Measurements from ENCODE around the gene VPS41. TPM values are rescaled to one million over a fixed set of nuclear protein-coding genes. Genes with fewer than 3 reads are reported as not detected.

VPS41 gene
- total and polyA plus RNA-seq, 2 donors: 28.3 to 30.3 TPM

DNA sequence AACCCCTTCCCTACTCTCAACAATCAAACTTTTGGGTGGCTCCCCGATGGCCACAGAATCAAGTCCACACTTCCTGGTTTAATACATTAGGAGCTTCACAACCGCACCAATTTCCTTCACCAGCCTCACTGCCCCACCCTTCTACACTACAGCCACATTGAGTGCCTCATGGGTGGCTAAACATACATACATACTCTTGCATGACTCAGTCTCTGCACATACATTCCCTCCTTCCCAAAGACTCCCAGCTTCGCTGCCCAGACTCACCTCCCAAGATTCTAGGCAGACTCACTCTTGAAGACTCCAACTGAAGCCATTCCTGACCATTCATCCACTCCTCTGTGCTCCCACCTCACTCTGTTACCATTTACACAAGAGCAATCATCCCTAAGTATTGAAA, 15.9 kb downstream of the VPS41 start:
- WGBS: 98% methylated on average over 3 of the region's 3 CpGs
- Histone ChIP-seq H3K27me3 (ENCODE audit: control insufficient read depth in 2 of 2, insufficient read depth in 1 of 2, low read length in 1 of 2) (no peaks in the 10 kb centered on the region), H3K9me3 (ENCODE audit: control insufficient read depth in 2 of 2, insufficient read depth in 1 of 2, low read length in 1 of 2) (no peaks in the 10 kb centered on the region), H3K36me3 (ENCODE audit: control insufficient read depth in 2 of 2, insufficient read depth in 2 of 2, low read length in 1 of 2) (peaks cover 7 to 11% of the 10 kb centered on the region in 2 donors), H3K4me1 (ENCODE audit: control insufficient read depth in 2 of 2, insufficient read depth in 2 of 2, low read length in 2 of 2) (no peaks in the 10 kb centered on the region), H3K27ac (ENCODE audit: low read depth in 1 of 2, low read length in 1 of 2) (no peak overlapping the region), H3K4me3 (ENCODE audit: low read length in 2 of 2) (no peak overlapping the region)
- no peak for DNase-seq (ENCODE audit: low read depth in 6 of 9, low spot score in 9 of 9)

DNA sequence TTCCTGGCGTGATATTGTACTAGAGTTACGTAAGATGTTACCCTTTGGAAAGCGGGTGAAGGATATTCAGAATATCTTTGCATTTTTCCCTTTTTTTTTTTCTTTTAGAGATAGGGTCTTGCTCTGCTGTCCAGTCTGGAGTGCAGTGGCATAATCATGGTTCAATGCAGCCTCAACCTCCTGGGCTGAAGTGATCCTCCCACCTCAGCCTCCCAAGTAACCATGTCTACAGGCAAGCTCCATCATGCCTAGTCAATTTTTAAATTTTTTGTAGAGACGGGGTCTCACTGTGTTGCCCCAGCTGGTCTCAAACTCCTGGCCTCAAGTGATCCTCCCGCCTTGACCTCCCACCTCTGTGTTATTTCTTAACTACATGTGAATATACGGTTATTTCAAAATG, 18.4 kb downstream of the VPS41 start:
- Histone ChIP-seq H3K27me3 (ENCODE audit: control insufficient read depth in 2 of 2, insufficient read depth in 1 of 2, low read length in 1 of 2) (no peaks in the 10 kb centered on the region), H3K9me3 (ENCODE audit: control insufficient read depth in 2 of 2, insufficient read depth in 1 of 2, low read length in 1 of 2) (peaks cover 0 to 7% of the 10 kb centered on the region in 2 donors), H3K27ac (ENCODE audit: low read depth in 1 of 2, low read length in 1 of 2) (no peak overlapping the region), H3K4me1 (ENCODE audit: control insufficient read depth in 2 of 2, insufficient read depth in 2 of 2, low read length in 2 of 2) (no peaks in the 10 kb centered on the region), H3K4me3 (ENCODE audit: low read length in 2 of 2) (no peak overlapping the region), H3K36me3 (ENCODE audit: control insufficient read depth in 2 of 2, insufficient read depth in 2 of 2, low read length in 1 of 2) (peaks cover under 1 to 5% of the 10 kb centered on the region in 2 donors)
- no peak for DNase-seq (ENCODE audit: low read depth in 6 of 9, low spot score in 9 of 9)
- 82% methylated on average over 6 of the region's 6 CpGs for WGBS

DNA sequence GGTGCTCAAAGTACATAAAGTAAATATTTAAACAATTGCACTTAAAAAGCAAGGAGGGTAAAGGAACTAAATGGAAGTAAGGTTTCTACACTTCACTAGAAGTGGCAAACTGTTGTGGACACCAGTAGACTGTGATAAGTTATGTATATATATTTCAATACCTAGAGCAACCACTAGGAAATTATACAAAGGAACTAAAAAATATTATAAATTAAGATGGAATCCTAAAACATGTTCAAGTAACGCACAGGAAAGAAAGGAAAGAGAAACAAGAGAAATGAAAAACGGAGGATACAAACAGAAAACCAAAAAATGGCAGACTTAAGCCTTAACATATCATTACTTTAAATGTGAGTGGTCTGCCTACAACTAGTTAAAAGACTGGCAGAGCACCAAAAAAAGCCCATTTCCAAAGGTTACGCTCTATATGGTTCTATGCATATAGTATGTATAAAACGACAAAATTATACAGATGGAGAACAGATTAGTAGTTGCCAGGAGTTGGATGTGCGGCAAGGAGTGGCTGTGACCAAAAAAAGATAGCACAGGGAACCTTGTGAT, 19.0 kb downstream of the VPS41 start:
- Histone ChIP-seq H3K36me3 (ENCODE audit: control insufficient read depth in 2 of 2, insufficient read depth in 2 of 2, low read length in 1 of 2) (peaks cover 0 to 3% of the 10 kb centered on the region in 2 donors), H3K9me3 (ENCODE audit: control insufficient read depth in 2 of 2, insufficient read depth in 1 of 2, low read length in 1 of 2) (peaks cover 0 to 7% of the 10 kb centered on the region in 2 donors), H3K27ac (ENCODE audit: low read depth in 1 of 2, low read length in 1 of 2) (no peak overlapping the region), H3K4me1 (ENCODE audit: control insufficient read depth in 2 of 2, insufficient read depth in 2 of 2, low read length in 2 of 2) (no peaks in the 10 kb centered on the region), H3K4me3 (ENCODE audit: low read length in 2 of 2) (no peak overlapping the region), H3K27me3 (ENCODE audit: control insufficient read depth in 2 of 2, insufficient read depth in 1 of 2, low read length in 1 of 2) (no peaks in the 10 kb centered on the region)
- 98% methylated on average over 5 of the region's 5 CpGs for WGBS
- DNase-seq (ENCODE audit: low read depth in 6 of 9, low spot score in 9 of 9): no peak

DNA sequence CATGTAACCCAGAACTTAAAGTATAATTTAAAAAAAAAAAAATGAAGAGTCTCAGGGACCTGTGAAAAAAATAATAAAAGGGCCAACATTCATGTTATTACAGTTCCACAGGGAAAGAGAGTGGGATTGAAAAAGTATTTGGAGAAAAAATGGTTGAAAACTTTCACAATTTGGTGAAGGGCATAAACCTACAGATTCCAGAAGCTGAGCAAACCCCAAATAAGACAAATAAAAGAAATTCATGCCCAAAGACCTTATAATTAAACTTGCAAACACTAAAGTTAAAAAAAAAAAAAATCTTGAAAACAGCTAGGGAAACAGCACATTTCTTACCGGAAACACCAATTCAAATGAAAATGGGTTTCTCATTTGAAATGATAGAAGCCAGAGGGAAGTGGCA, 19.9 kb downstream of the VPS41 start:
- no peak overlapping the region for H3K27ac ChIP-seq (ENCODE audit: low read depth in 1 of 2, low read length in 1 of 2)
- no peaks in the 10 kb centered on the region for H3K36me3 ChIP-seq (ENCODE audit: control insufficient read depth in 2 of 2, insufficient read depth in 2 of 2, low read length in 1 of 2)
- DNase-seq (ENCODE audit: low read depth in 6 of 9, low spot score in 9 of 9): no peak
- peaks cover 0 to 7% of the 10 kb centered on the region in 2 donors for H3K9me3 ChIP-seq (ENCODE audit: control insufficient read depth in 2 of 2, insufficient read depth in 1 of 2, low read length in 1 of 2)
- no peaks in the 10 kb centered on the region for H3K27me3 ChIP-seq (ENCODE audit: control insufficient read depth in 2 of 2, insufficient read depth in 1 of 2, low read length in 1 of 2)
- H3K4me1 ChIP-seq (ENCODE audit: control insufficient read depth in 2 of 2, insufficient read depth in 2 of 2, low read length in 2 of 2): no peaks in the 10 kb centered on the region
- no peak overlapping the region for H3K4me3 ChIP-seq (ENCODE audit: low read length in 2 of 2)
- WGBS: 96% methylated on average over 1 of the region's 1 CpG

DNA sequence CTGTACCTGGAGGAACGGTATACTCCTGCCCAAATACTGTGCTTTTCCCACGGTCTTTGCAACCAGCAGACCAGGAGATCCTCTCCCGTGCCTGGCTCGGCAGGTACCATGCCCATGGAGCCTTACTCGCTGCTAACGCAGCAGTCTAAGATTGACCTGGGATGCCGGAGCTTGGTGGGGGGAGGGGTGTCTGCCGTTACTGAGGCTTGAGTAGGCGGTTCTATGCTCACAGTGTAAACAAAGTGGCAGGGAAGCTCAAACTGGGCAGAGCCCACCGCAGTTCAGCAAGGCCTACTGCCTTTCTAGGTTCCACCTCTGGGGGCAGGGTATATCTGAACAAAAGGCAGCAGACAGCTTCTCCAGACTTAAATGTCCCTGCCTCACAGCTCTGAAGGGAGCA, 22.7 kb downstream of the VPS41 start:
- Histone ChIP-seq H3K27me3 (ENCODE audit: control insufficient read depth in 2 of 2, insufficient read depth in 1 of 2, low read length in 1 of 2) (no peaks in the 10 kb centered on the region), H3K27ac (ENCODE audit: low read depth in 1 of 2, low read length in 1 of 2) (no peak overlapping the region), H3K36me3 (ENCODE audit: control insufficient read depth in 2 of 2, insufficient read depth in 2 of 2, low read length in 1 of 2) (no peaks in the 10 kb centered on the region), H3K9me3 (ENCODE audit: control insufficient read depth in 2 of 2, insufficient read depth in 1 of 2, low read length in 1 of 2) (peaks cover 0 to 7% of the 10 kb centered on the region in 2 donors), H3K4me3 (ENCODE audit: low read length in 2 of 2) (no peak overlapping the region), H3K4me1 (ENCODE audit: control insufficient read depth in 2 of 2, insufficient read depth in 2 of 2, low read length in 2 of 2) (no peaks in the 10 kb centered on the region)
- 99% methylated on average over 10 of the region's 10 CpGs for WGBS
- no peak for DNase-seq (ENCODE audit: low read depth in 6 of 9, low spot score in 9 of 9)

DNA sequence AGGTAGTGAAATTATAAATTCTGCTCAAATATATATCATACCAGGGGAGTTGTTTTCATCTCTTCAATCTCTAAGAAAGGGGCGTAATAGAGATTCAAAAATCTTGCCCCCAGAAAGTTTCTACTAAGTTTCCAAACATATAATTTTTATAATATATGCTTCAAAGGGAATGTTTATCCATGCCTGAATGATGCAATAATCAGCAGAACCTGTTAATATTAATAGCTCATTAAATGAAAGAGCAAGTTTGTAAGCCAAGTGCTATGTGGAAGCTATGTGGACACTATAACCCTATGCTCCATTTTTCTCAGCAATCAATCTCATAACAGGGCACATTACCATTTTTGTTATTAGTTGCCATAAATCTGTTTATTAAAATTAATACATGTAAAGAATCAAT, 25.3 kb downstream of the VPS41 start:
- H3K9me3 ChIP-seq (ENCODE audit: control insufficient read depth in 2 of 2, insufficient read depth in 1 of 2, low read length in 1 of 2): peaks cover 0 to 7% of the 10 kb centered on the region in 2 donors
- H3K4me1 ChIP-seq (ENCODE audit: control insufficient read depth in 2 of 2, insufficient read depth in 2 of 2, low read length in 2 of 2): no peaks in the 10 kb centered on the region
- H3K36me3 ChIP-seq (ENCODE audit: control insufficient read depth in 2 of 2, insufficient read depth in 2 of 2, low read length in 1 of 2): no peaks in the 10 kb centered on the region
- no peak overlapping the region for H3K4me3 ChIP-seq (ENCODE audit: low read length in 2 of 2)
- no peaks in the 10 kb centered on the region for H3K27me3 ChIP-seq (ENCODE audit: control insufficient read depth in 2 of 2, insufficient read depth in 1 of 2, low read length in 1 of 2)
- no peak for DNase-seq (ENCODE audit: low read depth in 6 of 9, low spot score in 9 of 9)
- WGBS: 100% methylated on average over 1 of the region's 1 CpG
- no peak overlapping the region for H3K27ac ChIP-seq (ENCODE audit: low read depth in 1 of 2, low read length in 1 of 2)

DNA sequence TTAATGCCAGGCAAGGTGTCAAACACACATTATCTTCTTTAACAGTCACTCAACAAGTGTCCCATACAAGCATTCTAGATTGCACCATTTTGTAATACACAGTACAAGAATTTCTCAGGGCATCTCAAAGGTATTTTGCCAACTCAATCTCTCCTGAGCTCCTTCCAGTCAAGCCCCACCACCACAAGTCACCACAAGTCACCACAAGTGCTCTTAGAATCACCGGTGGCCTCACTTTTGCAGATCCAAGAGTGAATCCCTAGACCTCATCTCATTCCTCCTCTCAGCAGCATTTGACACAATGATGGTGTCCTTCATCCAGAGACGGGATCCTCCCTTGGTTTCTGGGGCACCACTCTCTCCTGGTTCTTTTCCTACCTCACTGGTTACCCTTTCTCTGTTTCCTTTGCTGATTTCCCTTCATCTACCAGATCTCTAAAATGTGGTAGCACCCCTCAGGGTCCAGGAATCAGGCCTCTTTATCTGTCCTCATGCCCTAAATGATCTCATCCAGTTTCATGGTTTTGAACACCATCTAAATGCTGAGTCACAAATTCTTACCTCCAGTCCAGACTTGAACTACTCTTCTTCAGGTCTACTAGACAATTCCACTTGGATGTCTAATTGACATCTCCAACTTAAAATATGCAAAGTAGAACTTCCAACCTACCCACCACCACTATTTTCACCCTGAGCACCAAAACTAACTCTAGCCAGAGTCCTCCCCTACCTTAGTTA, 26.9 kb downstream of the VPS41 start:
- no peaks in the 10 kb centered on the region for H3K36me3 ChIP-seq (ENCODE audit: control insufficient read depth in 2 of 2, insufficient read depth in 2 of 2, low read length in 1 of 2)
- DNase-seq (ENCODE audit: low read depth in 6 of 9, low spot score in 9 of 9): no peak

DNA sequence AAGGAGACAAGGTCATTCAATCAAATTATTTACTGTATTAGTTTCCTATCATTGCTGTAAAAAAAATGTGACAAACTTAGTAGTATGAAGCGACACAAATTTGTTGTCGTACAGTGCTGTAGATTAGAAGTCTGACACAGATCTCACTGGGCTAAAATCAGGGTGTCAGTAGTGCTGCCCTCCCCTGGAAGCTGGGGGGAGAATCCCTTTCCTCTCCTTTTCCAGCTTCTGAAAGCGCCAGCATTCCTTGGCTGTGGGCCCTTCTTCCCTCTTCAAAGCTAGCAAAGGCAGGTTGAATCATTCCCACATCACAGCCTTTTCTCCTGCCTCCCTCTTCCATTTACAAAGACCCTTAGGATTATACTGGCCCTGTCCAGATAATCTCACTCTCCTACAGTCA, 28.0 kb downstream of the VPS41 start:
- Histone ChIP-seq H3K27me3 (ENCODE audit: control insufficient read depth in 2 of 2, insufficient read depth in 1 of 2, low read length in 1 of 2) (no peaks in the 10 kb centered on the region), H3K36me3 (ENCODE audit: control insufficient read depth in 2 of 2, insufficient read depth in 2 of 2, low read length in 1 of 2) (no peaks in the 10 kb centered on the region), H3K9me3 (ENCODE audit: control insufficient read depth in 2 of 2, insufficient read depth in 1 of 2, low read length in 1 of 2) (peaks cover 0 to 1% of the 10 kb centered on the region in 2 donors), H3K27ac (ENCODE audit: low read depth in 1 of 2, low read length in 1 of 2) (no peak overlapping the region), H3K4me1 (ENCODE audit: control insufficient read depth in 2 of 2, insufficient read depth in 2 of 2, low read length in 2 of 2) (no peaks in the 10 kb centered on the region), H3K4me3 (ENCODE audit: low read length in 2 of 2) (no peak overlapping the region)
- DNase-seq (ENCODE audit: low read depth in 6 of 9, low spot score in 9 of 9): no peak
- over 99% methylated on average over 3 of the region's 3 CpGs for WGBS

More for the DNA sequence above, 26.9 kb downstream of the VPS41 start:
- 49% methylated on average over 2 of the region's 2 CpGs for WGBS
- H3K4me1 ChIP-seq (ENCODE audit: control insufficient read depth in 2 of 2, insufficient read depth in 2 of 2, low read length in 2 of 2): no peaks in the 10 kb centered on the region
- no peak overlapping the region for H3K4me3 ChIP-seq (ENCODE audit: low read length in 2 of 2)
- H3K9me3 ChIP-seq (ENCODE audit: control insufficient read depth in 2 of 2, insufficient read depth in 1 of 2, low read length in 1 of 2): peaks cover 0 to 7% of the 10 kb centered on the region in 2 donors
- H3K27ac ChIP-seq (ENCODE audit: low read depth in 1 of 2, low read length in 1 of 2): no peak overlapping the region
- no peaks in the 10 kb centered on the region for H3K27me3 ChIP-seq (ENCODE audit: control insufficient read depth in 2 of 2, insufficient read depth in 1 of 2, low read length in 1 of 2)

DNA sequence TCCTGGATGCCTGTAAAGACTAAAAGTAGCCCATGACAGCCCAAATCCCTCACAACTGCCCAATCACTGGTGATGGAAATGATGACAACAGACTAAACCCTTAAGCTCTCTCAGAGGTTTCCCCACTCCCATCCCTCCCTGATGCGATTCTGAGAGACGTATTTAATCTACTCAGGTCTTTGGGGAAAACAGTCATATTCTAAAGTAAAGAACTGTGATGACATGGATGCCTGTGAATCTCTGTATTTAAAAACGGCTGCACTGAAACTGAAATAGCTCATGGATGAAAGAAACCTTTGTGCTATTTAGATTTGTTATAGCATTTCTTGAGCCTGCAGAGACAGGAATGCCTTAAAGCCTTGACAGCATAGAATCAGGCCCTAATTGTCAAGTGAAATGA, 28.5 kb downstream of the VPS41 start:
- Histone ChIP-seq H3K36me3 (ENCODE audit: control insufficient read depth in 2 of 2, insufficient read depth in 2 of 2, low read length in 1 of 2) (no peaks in the 10 kb centered on the region), H3K27ac (ENCODE audit: low read depth in 1 of 2, low read length in 1 of 2) (no peak overlapping the region), H3K4me3 (ENCODE audit: low read length in 2 of 2) (no peak overlapping the region), H3K4me1 (ENCODE audit: control insufficient read depth in 2 of 2, insufficient read depth in 2 of 2, low read length in 2 of 2) (no peaks in the 10 kb centered on the region), H3K27me3 (ENCODE audit: control insufficient read depth in 2 of 2, insufficient read depth in 1 of 2, low read length in 1 of 2) (no peaks in the 10 kb centered on the region), H3K9me3 (ENCODE audit: control insufficient read depth in 2 of 2, insufficient read depth in 1 of 2, low read length in 1 of 2) (no peaks in the 10 kb centered on the region)
- no peak for DNase-seq (ENCODE audit: low read depth in 6 of 9, low spot score in 9 of 9)
- 96% methylated on average over 3 of the region's 3 CpGs for WGBS
